Esophagus (tissue), 2 donors: ENCODE data around the gene MAP3K20. TPM values are rescaled to one million over a fixed set of nuclear protein-coding genes. Genes with fewer than 3 reads are reported as not detected.
"Not testable (repeated sequence)": the region's sequence is repeated elsewhere in the genome, so short reads cannot be mapped to it uniquely, and the experiment has no call there.

Experiments
- H3K27ac ChIP-seq, 2 donors: one replicate each; pipeline ENCODE4 v1.5.1; 2013; ENCODE audit warnings: low read depth in 2 of 2, mild to moderate bottlenecking in 2 of 2, inconsistent platforms in 1 of 2, low read length in 1 of 2, moderate library complexity in 1 of 2
- H3K27me3 ChIP-seq, 2 donors: one replicate each; pipeline ENCODE4 v1.6.1; 2013; ENCODE audit warnings: low read length in 2 of 2, control low read depth in 1 of 2, mild to moderate bottlenecking in 1 of 2; ENCODE audit not compliant: insufficient read depth in 2 of 2, control insufficient read depth in 1 of 2
- H3K36me3 ChIP-seq, 2 donors: one replicate each; pipeline ENCODE4 v1.6.1; 2013; ENCODE audit warnings: low read length in 1 of 2; ENCODE audit not compliant: control insufficient read depth in 2 of 2, insufficient read depth in 2 of 2
- H3K4me1 ChIP-seq, 2 donors: one replicate each; pipeline ENCODE4 v1.6.1; 2013; ENCODE audit warnings: low read length in 1 of 2; ENCODE audit not compliant: control insufficient read depth in 2 of 2, insufficient read depth in 2 of 2
- H3K4me3 ChIP-seq, 2 donors: one replicate each; pipeline ENCODE4 v1.5.1; 2013; ENCODE audit warnings: low read length in 2 of 2, mild to moderate bottlenecking in 2 of 2, low read depth in 1 of 2, moderate library complexity in 1 of 2
- H3K9me3 ChIP-seq, 2 donors: one replicate each; pipeline ENCODE4 v1.6.1; 2013; ENCODE audit warnings: mild to moderate bottlenecking in 2 of 2, low read depth in 1 of 2, low read length in 1 of 2, moderate library complexity in 1 of 2; ENCODE audit not compliant: control insufficient read depth in 2 of 2, insufficient read depth in 1 of 2
- WGBS, 2 donors: extraction: QIAGEN DNeasy Blood & Tissue Kit; methylation state at CpG; one replicate each; pipeline ENCODE4 v1.1.7; 2013; 5-methylcytosine and 5-hydroxymethylcytosine counted together
- polyA plus RNA-seq, 2 donors: library from polyadenylated mRNA; stranded (reverse); fragments of 200-250 nt; gene quantifications; one replicate each; pipeline ENCODE4 v1.2.3, GENCODE V29; 2013
- donor health status: healthy with polysubstance abuse.
- donor health status: Bipolar disorder and iron deficiency.

Gene MAP3K20
- polyA plus RNA-seq, 2 donors: 5.0 to 13.3 TPM

DNA sequence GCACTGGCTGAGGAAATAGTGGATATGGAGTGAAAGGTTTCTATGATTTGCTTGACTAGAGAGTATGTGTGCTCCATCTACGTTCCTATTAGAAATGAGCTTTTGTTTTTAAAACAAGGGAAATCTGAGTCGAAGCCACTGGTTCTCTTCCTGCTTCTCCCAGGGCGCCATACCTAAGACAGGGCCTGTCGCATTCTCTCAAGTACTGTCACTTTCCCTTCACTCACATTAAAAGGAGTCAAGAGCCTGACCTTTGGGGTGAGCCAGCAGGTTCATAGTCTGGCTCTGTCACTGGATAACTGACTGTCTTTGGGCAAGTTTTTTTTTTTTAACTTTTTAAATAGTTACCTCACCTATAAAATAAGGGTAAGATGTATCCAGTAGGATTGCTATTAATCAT, 121.0 kb downstream of the MAP3K20 start:
- no peaks in the 10 kb centered on the region for H3K36me3 ChIP-seq
- H3K27me3 ChIP-seq: no peaks in the 10 kb centered on the region
- H3K4me1 ChIP-seq: no peaks in the 10 kb centered on the region
- peak overlapping the region in 1 of 2 donors; percentile 17 for H3K27ac ChIP-seq
- no peaks in the 10 kb centered on the region for H3K9me3 ChIP-seq
- WGBS, 2 donors: 89 to 94% methylated on average over 4 of the region's 4 CpGs
- H3K4me3 ChIP-seq: no peak overlapping the region

DNA sequence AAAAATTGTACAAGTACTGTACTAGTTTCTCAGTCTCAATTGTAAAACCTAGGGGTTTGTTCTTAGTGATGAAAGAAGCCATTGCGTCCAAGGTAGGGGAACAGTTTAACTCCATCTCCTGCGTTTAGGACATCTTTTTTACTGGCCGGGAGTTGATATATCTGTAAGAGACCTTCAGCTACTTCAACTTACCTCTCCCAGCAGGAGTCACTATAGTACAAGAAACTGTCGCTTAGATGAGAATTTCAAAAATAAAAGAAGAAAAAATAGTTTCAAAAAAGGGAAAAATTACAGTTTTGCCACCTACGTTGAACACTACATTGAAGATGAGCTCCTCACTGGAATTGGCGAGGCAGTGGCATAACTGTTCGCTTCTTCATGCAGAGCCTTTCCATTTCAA, 122.7 kb downstream of the MAP3K20 start:
- H3K27me3 ChIP-seq: no peaks in the 10 kb centered on the region
- no peak overlapping the region for H3K27ac ChIP-seq
- H3K9me3 ChIP-seq: no peaks in the 10 kb centered on the region
- no peaks in the 10 kb centered on the region for H3K4me1 ChIP-seq
- WGBS, 2 donors: 96% methylated on average over 7 of the region's 7 CpGs
- no peaks in the 10 kb centered on the region for H3K36me3 ChIP-seq
- no peak overlapping the region for H3K4me3 ChIP-seq

DNA sequence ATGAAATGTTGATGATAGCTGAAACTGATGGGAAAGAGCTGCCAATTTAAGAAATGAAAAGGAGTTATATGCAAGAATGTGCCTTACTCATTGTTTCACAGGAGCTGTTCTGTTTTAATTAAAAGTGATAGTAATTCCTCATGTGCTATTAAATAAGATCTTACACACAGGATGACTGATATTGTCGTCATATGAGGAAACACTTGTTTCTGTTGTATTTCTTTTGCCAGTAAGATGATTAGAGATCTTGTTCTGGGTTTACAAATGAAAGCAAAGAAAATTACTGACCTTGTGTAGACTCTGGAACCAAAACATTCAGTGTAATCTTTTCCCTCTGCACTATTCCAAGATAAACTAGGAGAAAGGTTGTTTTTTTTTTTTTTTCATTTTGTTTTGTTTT, 123.6 kb downstream of the MAP3K20 start:
- H3K9me3 ChIP-seq: no peaks in the 10 kb centered on the region
- no peaks in the 10 kb centered on the region for H3K27me3 ChIP-seq
- H3K4me1 ChIP-seq: no peaks in the 10 kb centered on the region
- no peak overlapping the region for H3K4me3 ChIP-seq
- no peaks in the 10 kb centered on the region for H3K36me3 ChIP-seq
- 50 to 62% methylated on average over 1 of the region's 1 CpG for WGBS, 2 donors
- H3K27ac ChIP-seq: no peak overlapping the region

DNA sequence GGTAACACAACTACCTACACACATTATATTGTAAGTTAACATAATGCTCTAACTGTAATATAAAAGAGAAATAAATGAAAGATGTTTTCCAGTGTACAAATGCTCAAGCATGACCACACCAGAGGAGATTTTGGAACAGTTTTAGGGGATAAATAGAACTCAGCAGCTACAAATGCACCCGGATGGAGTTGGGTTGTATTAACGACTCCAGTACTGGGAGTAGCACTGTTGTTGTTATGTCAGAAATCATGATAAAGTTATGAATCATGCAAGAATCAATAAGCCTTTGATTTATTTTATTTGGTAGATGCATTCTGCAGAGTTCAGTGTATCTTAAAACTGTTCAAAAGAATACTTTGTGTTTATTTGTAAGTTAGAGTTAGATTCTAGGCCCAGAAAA, 126.9 kb downstream of the MAP3K20 start:
- WGBS, 2 donors: 66 to 74% methylated on average over 2 of the region's 2 CpGs
- H3K27me3 ChIP-seq: no peaks in the 10 kb centered on the region
- H3K4me3 ChIP-seq: no peak overlapping the region
- H3K36me3 ChIP-seq: no peaks in the 10 kb centered on the region
- no peak overlapping the region for H3K27ac ChIP-seq
- H3K9me3 ChIP-seq: no peaks in the 10 kb centered on the region
- H3K4me1 ChIP-seq: no peaks in the 10 kb centered on the region

DNA sequence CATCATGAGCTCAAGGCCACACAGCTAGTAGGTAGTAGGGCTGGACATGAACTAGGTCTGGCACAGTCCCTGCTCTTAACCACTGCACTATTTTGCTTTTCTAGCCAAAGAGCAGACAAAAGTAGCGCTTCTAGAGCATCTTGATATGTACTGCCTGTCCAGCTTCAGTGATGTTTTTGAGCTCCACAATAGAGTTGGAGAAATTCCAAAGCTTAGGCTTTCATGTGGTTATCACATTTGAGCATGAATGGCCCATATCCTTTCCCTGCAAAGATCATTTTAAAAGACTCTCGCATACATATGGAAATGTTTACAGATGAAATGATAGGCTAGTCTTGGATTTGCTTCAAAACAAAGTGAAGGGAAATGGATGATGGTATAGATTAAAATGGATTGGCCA, 128.7 kb downstream of the MAP3K20 start:
- H3K4me1 ChIP-seq: no peaks in the 10 kb centered on the region
- H3K27me3 ChIP-seq: no peaks in the 10 kb centered on the region
- H3K4me3 ChIP-seq: no peak overlapping the region
- H3K27ac ChIP-seq: peak overlapping the region in 1 of 2 donors; percentile 46
- no peaks in the 10 kb centered on the region for H3K9me3 ChIP-seq
- WGBS, 2 donors: 41 to 43% methylated on average over 2 of the region's 2 CpGs
- no peaks in the 10 kb centered on the region for H3K36me3 ChIP-seq

DNA sequence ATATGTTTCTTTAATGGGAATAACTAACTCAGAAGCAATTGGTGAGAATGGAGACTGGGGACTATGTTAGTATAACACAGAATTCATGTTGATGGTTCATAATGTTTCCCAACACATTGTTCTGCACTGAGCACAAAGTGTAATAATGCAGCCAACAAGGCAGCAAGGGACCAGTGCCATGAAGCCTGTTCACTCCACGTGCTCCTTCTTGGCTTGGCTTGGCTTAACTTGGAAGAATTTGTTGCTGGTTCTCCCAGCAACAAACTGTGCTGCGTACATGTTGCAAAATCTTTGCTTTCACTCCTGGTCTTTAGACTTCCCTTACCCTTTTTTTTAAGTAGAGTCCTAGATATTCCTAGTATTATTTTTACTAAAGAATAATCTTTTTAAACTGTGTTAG, 129.7 kb downstream of the MAP3K20 start:
- no peaks in the 10 kb centered on the region for H3K4me1 ChIP-seq
- H3K27me3 ChIP-seq: no peaks in the 10 kb centered on the region
- WGBS, 2 donors: 30 to 40% methylated on average over 2 of the region's 2 CpGs
- H3K4me3 ChIP-seq: no peak overlapping the region
- no peaks in the 10 kb centered on the region for H3K9me3 ChIP-seq
- H3K36me3 ChIP-seq: peaks cover 0 to 2% of the 10 kb centered on the region in 2 donors
- H3K27ac ChIP-seq: no peak overlapping the region

DNA sequence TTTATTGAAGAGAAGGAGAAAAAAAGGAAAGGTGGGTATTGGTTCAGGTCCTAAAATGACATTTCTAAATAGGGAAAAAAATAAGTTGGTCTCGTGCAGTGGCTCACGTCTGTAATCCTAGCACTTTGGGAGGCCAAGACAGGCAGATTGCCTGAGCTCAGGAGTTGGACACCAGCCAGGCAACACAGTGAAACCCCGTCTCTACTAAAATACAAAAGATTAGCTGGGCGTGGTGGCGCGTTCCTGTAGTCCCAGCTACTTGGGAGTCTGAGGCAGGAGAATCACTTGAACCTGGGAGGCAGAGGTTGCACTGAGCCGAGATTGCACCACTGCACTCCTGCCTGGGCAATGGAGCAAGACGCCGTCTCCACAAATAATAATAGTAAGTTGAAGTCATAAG, 131.5 kb downstream of the MAP3K20 start:
- not testable (repeated sequence) for H3K4me1 ChIP-seq, H3K27me3 ChIP-seq, H3K4me3 ChIP-seq, H3K36me3 ChIP-seq, H3K27ac ChIP-seq, H3K9me3 ChIP-seq
- WGBS, 2 donors: 71% methylated on average over 9 of the region's 9 CpGs

DNA sequence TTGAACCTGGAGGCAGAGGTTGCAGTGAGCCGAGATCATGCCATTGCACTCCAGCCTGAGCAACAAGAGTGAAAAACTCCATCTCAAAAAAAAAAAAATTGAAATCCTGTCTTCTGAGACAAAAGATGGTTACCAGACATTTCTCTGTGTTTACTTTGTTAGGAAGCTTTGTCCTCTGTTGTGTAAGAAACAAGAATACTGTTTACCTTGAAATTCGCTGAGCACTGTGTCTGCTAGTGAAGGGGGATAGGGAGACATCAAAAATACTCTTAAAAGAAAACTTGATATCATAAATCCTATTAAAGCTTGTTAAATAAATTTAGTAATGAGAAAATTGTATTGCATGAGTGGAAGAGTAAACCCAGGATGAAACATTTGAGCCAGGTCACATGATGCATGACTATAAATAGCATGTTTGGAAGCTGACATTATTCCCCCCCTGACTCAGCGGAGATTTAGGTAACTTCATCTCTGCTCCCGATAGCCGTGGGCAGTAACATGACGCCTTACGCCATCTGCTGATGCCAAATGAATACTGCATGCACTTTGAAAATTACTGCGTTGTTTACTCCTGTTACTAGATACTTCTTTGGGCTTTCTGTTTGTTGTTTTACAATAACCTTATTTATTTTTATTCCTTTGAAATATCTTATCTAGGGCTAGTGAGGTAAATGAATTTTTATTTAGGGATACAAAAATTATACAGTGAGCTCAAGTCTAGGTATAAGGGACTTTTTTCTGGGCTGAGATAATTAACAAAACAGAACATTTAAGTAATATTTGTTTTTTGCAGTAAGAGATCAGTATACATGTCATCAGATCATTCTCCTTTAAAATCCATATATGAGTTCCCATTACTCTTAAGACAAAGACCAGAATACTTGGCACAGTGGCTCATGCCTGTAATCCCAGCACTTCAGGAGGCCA, 134.9 kb downstream of the MAP3K20 start:
- Histone ChIP-seq H3K4me3 (no peak overlapping the region), H3K36me3 (peaks cover 0 to 2% of the 10 kb centered on the region in 2 donors), H3K27ac (peak overlapping the region in 1 of 2 donors; percentile 63), H3K4me1 (no peaks in the 10 kb centered on the region), H3K9me3 (no peaks in the 10 kb centered on the region), H3K27me3 (no peaks in the 10 kb centered on the region)
- 16 to 17% methylated on average over 8 of the region's 8 CpGs for WGBS, 2 donors

DNA sequence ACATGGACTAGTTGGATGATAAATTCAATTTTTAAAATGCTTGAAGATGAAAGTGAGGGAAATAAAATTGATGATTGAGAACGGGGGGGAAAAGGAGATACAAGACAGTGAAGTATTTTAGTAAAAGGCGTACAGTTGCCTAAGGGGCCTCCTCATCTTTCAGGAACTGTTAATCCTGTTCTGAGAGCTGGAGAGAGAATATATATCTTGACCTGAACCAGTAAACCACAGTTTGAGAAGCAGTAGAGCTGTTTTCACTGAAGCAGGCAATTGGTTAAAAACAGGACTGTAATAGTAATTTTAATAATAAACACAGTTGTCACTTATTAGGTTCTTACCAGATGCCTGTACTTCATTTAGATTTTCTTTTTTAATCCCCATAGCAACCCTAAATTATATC, 137.5 kb downstream of the MAP3K20 start:
- Histone ChIP-seq H3K4me1 (no peaks in the 10 kb centered on the region), H3K27ac (no peak overlapping the region), H3K4me3 (no peak overlapping the region), H3K9me3 (no peaks in the 10 kb centered on the region), H3K36me3 (peaks cover 0 to 2% of the 10 kb centered on the region in 2 donors), H3K27me3 (no peaks in the 10 kb centered on the region)
- 62 to 67% methylated on average over 2 of the region's 2 CpGs for WGBS, 2 donors

DNA sequence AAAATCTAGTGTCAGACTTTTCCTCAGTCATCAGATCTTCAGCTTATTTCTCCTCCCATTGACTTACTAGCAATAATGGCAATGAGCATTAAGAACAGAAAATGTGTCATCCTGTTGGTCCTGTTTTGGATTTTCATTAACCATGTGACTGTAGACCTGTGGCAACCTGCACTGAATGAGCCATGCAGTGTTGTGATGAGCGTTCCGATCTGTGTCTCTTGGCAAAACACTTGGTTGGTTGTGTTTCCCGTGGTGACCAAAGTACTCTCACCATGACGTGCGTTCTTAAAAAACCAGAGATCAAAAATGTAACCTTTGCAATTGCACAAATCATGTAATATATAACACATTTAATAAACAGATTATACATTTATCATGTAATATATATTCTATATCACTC, 138.6 kb downstream of the MAP3K20 start:
- H3K36me3 ChIP-seq: peaks cover 0 to 2% of the 10 kb centered on the region in 2 donors
- H3K4me1 ChIP-seq: no peaks in the 10 kb centered on the region
- no peaks in the 10 kb centered on the region for H3K27me3 ChIP-seq
- H3K27ac ChIP-seq: peak overlapping the region in 1 of 2 donors; percentile 10
- no peak overlapping the region for H3K4me3 ChIP-seq
- H3K9me3 ChIP-seq: no peaks in the 10 kb centered on the region
- 49 to 66% methylated on average over 5 of the region's 5 CpGs for WGBS, 2 donors
